ENCODE measurements around the gene HNRNPK.

The HNRNPK gene

GRCh38 chr9:83930881-83931280 lies 49.1 kb downstream of the HNRNPK start:
- DNase-seq = no peak

GRCh38 chr9:83927591-83927990 lies 52.4 kb downstream of the HNRNPK start:
- no peak for DNase-seq

GRCh38 chr9:83920927-83921707 lies 58.9 kb downstream of the HNRNPK start, which contains the start of gene KIF27:
TSS of gene KIF27 (minus strand) at chr9:83921432. CDS start at chr9:83915591, 5,841 bp downstream.
- peak; percentile 92 for DNase-seq

- DNase-seq = peak; percentile 76
Observed at GRCh38 chr9:83920469-83920926, 59.5 kb downstream of the HNRNPK start.

- DNase-seq = no peak
Observed at GRCh38 chr9:83919111-83919510, 60.9 kb downstream of the HNRNPK start.

Data from NCI-H1436 (cell line).